Bronchial epithelial cell (primary cell): Measurements from ENCODE around the gene CSAD. TPM values are rescaled to one million over a fixed set of nuclear protein-coding genes. Genes with fewer than 3 reads are reported as not detected.

Experiments
- DNase-seq: peaks from one replicate; pipeline ENCODE4 v3.0.0-alpha.2; 2010; ENCODE audit warnings: low read depth
- FAIRE-seq: peaks from 2 replicates; lab custom pipeline; 2011; peaks lifted over from hg19 to GRCh38; lab: Jason Lieb, UNC
- H3K27me3 ChIP-seq: 2 replicates; pipeline ENCODE4 v1.5.1; 2011; ENCODE audit warnings: low read length; ENCODE audit not compliant: control insufficient read depth, insufficient read depth
- H3K36me3 ChIP-seq: 2 replicates; pipeline ENCODE4 v1.5.1; 2011; ENCODE audit warnings: low read length; ENCODE audit not compliant: control insufficient read depth, insufficient read depth
- H3K4me3 ChIP-seq: 2 replicates; pipeline ENCODE4 v1.5.1; 2011; ENCODE audit warnings: mild to moderate bottlenecking, low read depth, low read length, control low read depth
- CTCF ChIP-seq: IDR thresholded peaks from 2 replicates; pipeline ENCODE4 v1.5.1; 2011; ENCODE audit warnings: mild to moderate bottlenecking, moderate library complexity, low read length, control low read depth, inconsistent platforms; ENCODE audit not compliant: insufficient read depth, severe bottlenecking
- total RNA-seq: library from RNA; depleted of rRNA; stranded (reverse); fragments of >200 nt; gene quantifications from 2 replicates; pipeline ENCODE4 v1.2.1, GENCODE V29; 2014

The CSAD gene
- total RNA-seq, 1 donor from 2014 or later: 6.6 TPM

- Histone ChIP-seq H3K36me3 (peaks cover 43% of the 10 kb centered on the region), H3K4me3 (no peak overlapping the region), H3K27me3 (no peaks in the 10 kb centered on the region)
- DNase-seq (no peak), FAIRE-seq (no peak)
- TF ChIP-seq CTCF: no peak
Measured at GRCh38 chr12:53210843-53211242, 30.1 kb upstream of the CSAD start.

DNA sequence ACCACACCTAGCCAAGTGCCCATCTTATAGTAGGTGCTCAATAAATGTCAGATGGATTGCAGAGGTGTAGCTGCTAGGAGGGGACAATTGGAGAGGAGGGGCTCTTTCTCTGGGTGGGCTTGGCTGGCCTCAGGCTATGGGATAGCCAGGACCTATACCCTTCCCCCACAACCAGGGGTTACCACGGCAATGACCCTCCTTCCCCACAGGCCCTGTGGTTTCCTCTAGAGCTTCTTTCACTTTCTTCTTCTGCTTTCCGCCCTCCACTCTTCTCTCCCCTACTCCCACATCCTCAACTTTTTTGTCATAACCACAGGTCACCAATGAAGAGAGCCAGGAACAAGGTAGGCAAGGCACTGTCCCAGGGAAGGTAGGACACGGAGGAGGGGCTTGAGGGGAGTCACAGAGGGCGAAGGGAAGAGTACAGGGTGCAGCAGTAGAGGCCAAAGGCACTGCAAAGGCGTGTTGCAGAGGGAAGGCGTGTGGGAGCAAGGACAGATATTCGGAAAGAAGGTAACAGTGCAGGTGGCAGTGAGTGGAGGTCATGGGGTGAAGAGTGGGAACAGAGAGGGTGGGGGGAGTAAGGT, 28.2 kb upstream of the CSAD start:
- FAIRE-seq (no peak), DNase-seq (no peak)
- H3K36me3 ChIP-seq: peaks cover 27% of the 10 kb centered on the region
- H3K4me3 ChIP-seq: no peak overlapping the region
- no peaks in the 10 kb centered on the region for H3K27me3 ChIP-seq
- TF ChIP-seq CTCF: no peak

GRCh38 chr12:53208435-53208834, 27.7 kb upstream of the CSAD start:
- no peak for FAIRE-seq

GRCh38 chr12:53207042-53207441, 26.3 kb upstream of the CSAD start, which contains the start of gene ITGB7:
Gene ITGB7, minus strand, starts transcription at chr12:53207251. Its CDS starts 6,808 bp downstream, at chr12:53200443.
- DNase-seq (no peak), FAIRE-seq (no peak)
- H3K36me3 ChIP-seq: peaks cover 13% of the 10 kb centered on the region
- no peaks in the 10 kb centered on the region for H3K27me3 ChIP-seq
- no peak within 1 kb of the TSS for H3K4me3 ChIP-seq
- TF ChIP-seq CTCF: no peak

More at GRCh38 chr12:53208435-53208834, 27.7 kb upstream of the CSAD start:
- no peak for TF ChIP-seq CTCF
- Histone ChIP-seq H3K4me3 (no peak overlapping the region), H3K27me3 (no peaks in the 10 kb centered on the region), H3K36me3 (peaks cover 22% of the 10 kb centered on the region)
- no peak for DNase-seq

GRCh38 chr12:53205747-53206419, 25.2 kb upstream of the CSAD start:
- DNase-seq (peak; percentile 63), FAIRE-seq (no peak)
- no peak for TF ChIP-seq CTCF
- peaks cover 2% of the 10 kb centered on the region for H3K36me3 ChIP-seq
- H3K27me3 ChIP-seq: no peaks in the 10 kb centered on the region
- no peak overlapping the region for H3K4me3 ChIP-seq
